GM19395 (cell line): Measurements from ENCODE around the gene ZNF558.
"Not testable (repeated sequence)": the region's sequence is repeated elsewhere in the genome, so short reads cannot be mapped to it uniquely, and the experiment has no call there.

Source experiments
- ATAC-seq: cut with Tn5 transposase; IDR thresholded peaks from one replicate; pipeline ENCODE4 v1.9.1; 2021; ENCODE audit warnings: mild to moderate bottlenecking, moderate library complexity; ENCODE audit not compliant: unreplicated experiment

Gene ZNF558

GRCh38 chr19:8811315-8812172 lies 20.6 kb downstream of the ZNF558 start:
- no peak for ATAC-seq

GRCh38 chr19:8806661-8807060 lies 25.4 kb downstream of the ZNF558 start:
- ATAC-seq, result no peak

GRCh38 chr19:8794823-8795222 lies 37.3 kb downstream of the ZNF558 start:
- ATAC-seq, result no peak

GRCh38 chr19:8773587-8773986 lies 58.5 kb downstream of the ZNF558 start:
- not testable (repeated sequence) for ATAC-seq

GRCh38 chr19:8769265-8769664 lies 62.8 kb downstream of the ZNF558 start:
- ATAC-seq, result not testable (repeated sequence)

GRCh38 chr19:8767257-8767656 lies 64.8 kb downstream of the ZNF558 start:
- ATAC-seq, result not testable (repeated sequence)
